PC-9 (cell line): ENCODE data around the gene ANKRA2. TPM values are rescaled to one million over a fixed set of nuclear protein-coding genes. Genes with fewer than 3 reads are reported as not detected.
A peak's percentile ranks its signal among the peaks of the same experiment; 100 is the strongest.

Experiments
- BruUV-seq: library from RNA; stranded (reverse); fragments of 400-500 nt; replicated peaks from 2 replicates; lab custom pipeline; 2021; lab: Mats Ljungman, UMichigan
- CTCF ChIA-PET: fragments of 300-600 bp; sonication (Branson Sonifier 250); formaldehyde crosslinking; loops from one replicate; lab custom pipeline; 2022; ENCODE audit warnings: antibody characterized with exemption; lab: Charles Lee
- POLR2A ChIA-PET: fragments of 300-600 bp; sonication (Branson Sonifier 250); formaldehyde crosslinking; loops from one replicate; lab custom pipeline; 2022; ENCODE audit warnings: antibody characterized with exemption; ENCODE audit not compliant: unreplicated experiment; lab: Charles Lee
- DNase-seq, 2 experiments: peaks; one replicate each; pipeline versions ENCODE4 v3.0.0 to v3.0.0-alpha.2; 2015 to 2022; ENCODE audit warnings: mixed read lengths in 1 of 2
- H2AFZ ChIP-seq: fragments of 200-600 bp; sonication (generic); 2 replicates; pipeline ENCODE4 v1.8.1; 2017; ENCODE audit warnings: antibody characterized with exemption
- H3F3A ChIP-seq: fragments of 200-600 bp; sonication (generic); 2 replicates; pipeline ENCODE4 v1.8.1; 2017; ENCODE audit warnings: antibody characterized with exemption, mild to moderate bottlenecking, low read depth; ENCODE audit not compliant: insufficient read depth
- H3K27ac ChIP-seq: fragments of 200-600 bp; sonication (generic); 2 replicates; pipeline ENCODE4 v1.6.1; 2016; ENCODE audit warnings: mixed run types
- H3K27me3 ChIP-seq: fragments of 200-600 bp; sonication (generic); 2 replicates; pipeline ENCODE4 v1.6.1; 2016; ENCODE audit warnings: low read depth, mixed run types; ENCODE audit not compliant: insufficient read depth
- H3K36me3 ChIP-seq: fragments of 200-600 bp; sonication (generic); 2 replicates; pipeline ENCODE4 v1.6.1; 2016; ENCODE audit warnings: low read depth, mixed run types
- H3K4me1 ChIP-seq: fragments of 200-600 bp; sonication (generic); replicated peaks from 2 replicates; pipeline ENCODE4 v1.6.1; 2016; ENCODE audit warnings: mixed run types; ENCODE audit not compliant: insufficient read depth
- H3K4me2 ChIP-seq: fragments of 200-600 bp; sonication (generic); 2 replicates; pipeline ENCODE4 v1.6.1; 2017; ENCODE audit warnings: mixed run types
- H3K4me3 ChIP-seq: fragments of 200-600 bp; sonication (generic); 2 replicates; pipeline ENCODE4 v1.6.1; 2016; ENCODE audit warnings: mixed run types
- H3K79me2 ChIP-seq: fragments of 200-600 bp; sonication (generic); 2 replicates; pipeline ENCODE4 v1.6.1; 2017; ENCODE audit warnings: low read depth, mixed run types
- H3K9me2 ChIP-seq: fragments of 200-600 bp; sonication (generic); 2 replicates; pipeline ENCODE4 v1.8.1; 2017; ENCODE audit warnings: mild to moderate bottlenecking; ENCODE audit not compliant: insufficient read depth
- H3K9me3 ChIP-seq: fragments of 200-600 bp; sonication (generic); 2 replicates; pipeline ENCODE4 v1.8.1; 2016; ENCODE audit warnings: low read depth; ENCODE audit not compliant: insufficient read depth
- H4K20me1 ChIP-seq: fragments of 200-600 bp; sonication (generic); 2 replicates; pipeline ENCODE4 v1.8.1; 2017; ENCODE audit not compliant: insufficient read depth
- CTCF ChIP-seq: fragments of 200-600 bp; sonication (generic); conservative IDR thresholded peaks from 2 replicates; pipeline ENCODE4 v1.6.1; 2017; ENCODE audit warnings: mixed run types, antibody characterized with exemption, mild to moderate bottlenecking, moderate library complexity
- EZH2 ChIP-seq: fragments of 200-600 bp; sonication (generic); IDR thresholded peaks from 2 replicates; pipeline ENCODE4 v1.8.0; 2017; ENCODE audit warnings: antibody characterized with exemption, low read depth
- intact Hi-C: fragments of 100-400 bp; cut with micrococcal nuclease; formaldehyde crosslinking; loops from one replicate; pipeline ENCODE4 v1.10.0; 2022; ENCODE audit not compliant: unreplicated experiment
- total RNA-seq: library from RNA; stranded (reverse); gene quantifications from 2 replicates; pipeline ENCODE4 v1.2.3, GENCODE V29; 2021

Gene ANKRA2
- total RNA-seq, 1 experiment from 2014 or later, result 15.5 TPM

GRCh38 chr5:73592551-73592950 lies 27.1 kb upstream of the ANKRA2 start:
- no peaks in the 10 kb centered on the region for H3K27me3 ChIP-seq
- no peaks in the 10 kb centered on the region for H3K36me3 ChIP-seq
- no peak overlapping the region for H3K27ac ChIP-seq
- H3K4me2 ChIP-seq, result no peak overlapping the region
- TF ChIP-seq EZH2 (no peak), CTCF (no peak)
- no peaks in the 10 kb centered on the region for H3K9me3 ChIP-seq
- no TSS peak for BruUV-seq
- no peak for DNase-seq
- ChIA-PET CTCF (interaction anchor here (0.6 to 0.7 kb wide), 2 partner anchors 194 to 208 kb away, joined by 3 read pairs; no protein-coding TSS in a partner anchor), POLR2A (interaction anchor here (0.7 kb wide), 1 partner anchor 50 kb away, joined by 3 read pairs; no protein-coding TSS in a partner anchor)
- no peaks in the 10 kb centered on the region for H3K79me2 ChIP-seq
- H3K4me1 ChIP-seq, result peaks cover 17% of the 10 kb centered on the region
- H3K9me2 ChIP-seq, result no peaks in the 10 kb centered on the region; the same call in 1 of the 2 replicates
- H2AFZ ChIP-seq, result no peak overlapping the region
- H3F3A ChIP-seq, result peaks cover 14% of the 10 kb centered on the region; the same call in 1 of the 2 replicates
- no peak overlapping the region for H3K4me3 ChIP-seq
- intact Hi-C loops, result loop anchor here (2.0 to 10.0 kb wide), 3 partner anchors 62 to 310 kb away; no protein-coding TSS in a partner anchor
- no peaks in the 10 kb centered on the region for H4K20me1 ChIP-seq

DNA sequence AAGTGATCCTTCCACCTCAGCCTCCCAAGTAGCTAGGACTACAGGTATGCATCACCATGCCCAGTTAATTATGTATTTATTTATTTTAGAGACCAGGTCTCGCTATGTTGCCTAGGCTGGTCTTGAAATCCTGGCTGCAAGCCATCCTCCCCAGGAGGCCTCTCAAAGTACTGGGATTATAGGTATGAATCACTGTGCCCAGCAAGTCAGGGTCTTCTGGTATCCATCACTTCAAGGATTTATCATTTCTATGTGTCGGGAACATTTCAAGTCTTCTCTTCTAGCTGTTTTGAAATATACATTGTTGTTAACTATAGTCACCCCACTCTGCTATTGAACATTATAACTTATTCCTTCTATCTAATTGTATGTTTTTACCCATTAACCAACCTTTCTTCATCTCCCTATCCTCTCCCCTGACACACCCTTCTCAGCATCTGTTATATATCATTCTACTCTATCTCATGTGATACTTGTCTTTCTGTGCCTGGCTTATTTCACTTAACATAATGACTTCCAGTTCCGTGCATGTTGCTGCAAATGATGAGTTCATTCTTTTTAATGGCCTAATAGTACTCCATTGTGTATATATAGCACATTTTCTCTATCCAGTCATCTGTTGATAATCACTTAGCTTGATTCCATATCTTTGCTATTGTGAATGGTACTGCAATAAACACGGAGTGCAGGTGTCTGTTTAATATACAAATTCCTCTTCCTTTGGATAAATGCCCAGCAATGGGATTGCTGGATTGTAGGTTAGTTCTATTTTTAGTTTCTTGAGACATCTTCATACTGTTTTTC lies 26.5 kb upstream of the ANKRA2 start:
- no peaks in the 10 kb centered on the region for H3K36me3 ChIP-seq
- ChIA-PET POLR2A (interaction anchor here (0.7 kb wide), 3 partner anchors 37 to 51 kb away, joined by 3 to 4 read pairs (median 3); no protein-coding TSS in a partner anchor), CTCF (interaction anchor here (0.6 to 1.7 kb wide), 7 partner anchors 77 to 209 kb away, joined by 3 to 7 read pairs (median 3); no protein-coding TSS in a partner anchor)
- no peaks in the 10 kb centered on the region for H3K27me3 ChIP-seq
- no peaks in the 10 kb centered on the region for H3K9me3 ChIP-seq
- H3K4me3 ChIP-seq, result no peak overlapping the region
- TF ChIP-seq EZH2 (no peak), CTCF (no peak)
- H2AFZ ChIP-seq, result no peak overlapping the region
- H3F3A ChIP-seq, result peaks cover 14% of the 10 kb centered on the region; the same call in 1 of the 2 replicates
- intact Hi-C loops, result loop anchor here (1.0 to 10.0 kb wide), 5 partner anchors 63 to 1057 kb away; no protein-coding TSS in a partner anchor
- no peaks in the 10 kb centered on the region; the same call in 1 of the 2 replicates for H3K9me2 ChIP-seq
- no peak overlapping the region for H3K27ac ChIP-seq
- peaks cover 17% of the 10 kb centered on the region for H3K4me1 ChIP-seq
- no peaks in the 10 kb centered on the region for H3K79me2 ChIP-seq
- no TSS peak for BruUV-seq
- DNase-seq, result peak in 1 of 2 experiments; percentile 73
- no peaks in the 10 kb centered on the region for H4K20me1 ChIP-seq
- H3K4me2 ChIP-seq, result 0 out of 2 replicates have a peak overlapping the region, but pooled peaks have one; percentile 5

DNA sequence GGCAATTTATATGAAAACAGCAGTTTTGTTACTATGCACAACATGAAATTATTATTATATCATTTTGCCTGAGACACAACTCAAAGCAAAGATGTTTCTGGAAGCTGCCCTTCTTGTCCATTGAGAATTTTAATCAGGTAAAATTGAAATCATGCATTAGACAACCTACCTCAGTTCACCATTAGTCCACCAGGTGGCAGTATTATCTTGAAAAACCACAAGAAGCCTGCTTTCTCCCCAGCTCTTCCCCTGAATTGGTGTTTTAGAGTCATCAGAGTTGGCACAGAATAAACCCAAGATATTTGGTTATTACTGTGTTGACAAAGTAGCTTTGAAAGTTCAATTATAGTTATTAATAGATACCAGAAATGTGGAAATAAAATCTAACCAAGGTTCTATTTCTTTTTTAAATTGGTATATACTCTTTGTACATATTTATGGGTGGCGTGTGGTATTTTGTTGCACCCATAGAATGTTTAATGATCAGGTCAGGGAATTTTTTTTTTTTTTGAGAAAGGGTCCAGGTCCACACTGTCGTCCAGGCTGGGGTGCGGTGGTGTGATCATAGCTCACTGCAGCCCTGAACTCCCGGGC lies 25.8 kb upstream of the ANKRA2 start:
- TF ChIP-seq EZH2 (no peak), CTCF (peak; percentile 94)
- Histone ChIP-seq H3F3A (peaks cover 14% of the 10 kb centered on the region; the same call in 1 of the 2 replicates), H3K4me1 (peaks cover 17% of the 10 kb centered on the region), H3K27ac (no peak overlapping the region), H3K9me2 (no peaks in the 10 kb centered on the region; the same call in 1 of the 2 replicates), H3K4me2 (0 out of 2 replicates have a peak overlapping the region, but pooled peaks have one; percentile 5), H3K79me2 (no peaks in the 10 kb centered on the region), H3K36me3 (no peaks in the 10 kb centered on the region), H3K9me3 (no peaks in the 10 kb centered on the region), H3K27me3 (no peaks in the 10 kb centered on the region), H4K20me1 (no peaks in the 10 kb centered on the region), H3K4me3 (no peak overlapping the region), H2AFZ (no peak overlapping the region)
- intact Hi-C loops, result loop anchor here (1.0 to 10.0 kb wide), 4 partner anchors 64 to 1058 kb away; no protein-coding TSS in a partner anchor
- ChIA-PET CTCF (interaction anchor here (0.5 to 1.7 kb wide), 8 partner anchors 42 to 1022 kb away, joined by 3 to 7 read pairs (median 4); no protein-coding TSS in a partner anchor), POLR2A (interaction anchor here (0.7 kb wide), 3 partner anchors 38 to 909 kb away, joined by 3 to 4 read pairs (median 4); no protein-coding TSS in a partner anchor)
- no TSS peak for BruUV-seq
- DNase-seq, result peak; percentile 42 to 71
